Hematopoietic multipotent progenitor cell treated with erythropoietin and hydrocortisone succinate and interleukin-3 and kit ligand, for 6 days (in vitro differentiated cells): ENCODE data around the gene KIF4A.

Experiments used
- DNase-seq: peaks from one replicate; pipeline ENCODE4 v3.0.0-alpha.2; 2015

Gene KIF4A

GRCh38 chrX:70402721-70403120, 112.8 kb downstream of the KIF4A start:
- no peak for DNase-seq

- DNase-seq, result no peak
These were observed 115.1 kb downstream of the KIF4A start for GRCh38 chrX:70405003-70405402.

- DNase-seq, result no peak
These were observed 121.0 kb downstream of the KIF4A start for GRCh38 chrX:70410921-70411320.

- DNase-seq, result no peak
These were observed 121.6 kb downstream of the KIF4A start for GRCh38 chrX:70411475-70411874.

- no peak for DNase-seq
These were observed 131.7 kb downstream of the KIF4A start for GRCh38 chrX:70421618-70422017.

GRCh38 chrX:70422851-70423341, 133.0 kb downstream of the KIF4A start, which contains the start of gene GDPD2:
GDPD2 (plus strand) TSS chrX:70423314; CDS start chrX:70424985, 1,671 bp downstream.
- DNase-seq, result peak; percentile 40

- DNase-seq, result no peak
These were observed 134.2 kb downstream of the KIF4A start for GRCh38 chrX:70423936-70424675.

GRCh38 chrX:70424801-70425200, 134.9 kb downstream of the KIF4A start:
- DNase-seq, result no peak

GRCh38 chrX:70426286-70427278, 136.7 kb downstream of the KIF4A start:
- DNase-seq, result no peak

GRCh38 chrX:70427365-70427764, 137.5 kb downstream of the KIF4A start:
- no peak for DNase-seq

GRCh38 chrX:70429759-70430158, 139.9 kb downstream of the KIF4A start:
- no peak for DNase-seq

- DNase-seq, result peak; percentile 3
These were observed 143.3 kb downstream of the KIF4A start for GRCh38 chrX:70432936-70433847.

GRCh38 chrX:70433848-70434351, 144.0 kb downstream of the KIF4A start:
- peak; percentile 78 for DNase-seq

GRCh38 chrX:70434352-70434866, 144.5 kb downstream of the KIF4A start:
- peak; percentile 83 for DNase-seq

- DNase-seq, result peak; percentile 2
These were observed 145.1 kb downstream of the KIF4A start for GRCh38 chrX:70434914-70435586.

- peak; percentile 18 for DNase-seq
These were observed 146.4 kb downstream of the KIF4A start for GRCh38 chrX:70436343-70436742.

GRCh38 chrX:70437011-70437410, 147.1 kb downstream of the KIF4A start:
- DNase-seq, result no peak

- DNase-seq, result no peak
These were observed 148.2 kb downstream of the KIF4A start for GRCh38 chrX:70437921-70438665.

- peak; percentile 41 for DNase-seq
These were observed 149.1 kb downstream of the KIF4A start for GRCh38 chrX:70439016-70439415.

GRCh38 chrX:70442224-70442623, 152.3 kb downstream of the KIF4A start:
- no peak for DNase-seq
